ENCODE results near the gene SUSD4.

GRCh38 chr1:223234170-223234514 is 129.8 kb downstream of the SUSD4 start:
- TF ChIP-seq, protein P1, sequence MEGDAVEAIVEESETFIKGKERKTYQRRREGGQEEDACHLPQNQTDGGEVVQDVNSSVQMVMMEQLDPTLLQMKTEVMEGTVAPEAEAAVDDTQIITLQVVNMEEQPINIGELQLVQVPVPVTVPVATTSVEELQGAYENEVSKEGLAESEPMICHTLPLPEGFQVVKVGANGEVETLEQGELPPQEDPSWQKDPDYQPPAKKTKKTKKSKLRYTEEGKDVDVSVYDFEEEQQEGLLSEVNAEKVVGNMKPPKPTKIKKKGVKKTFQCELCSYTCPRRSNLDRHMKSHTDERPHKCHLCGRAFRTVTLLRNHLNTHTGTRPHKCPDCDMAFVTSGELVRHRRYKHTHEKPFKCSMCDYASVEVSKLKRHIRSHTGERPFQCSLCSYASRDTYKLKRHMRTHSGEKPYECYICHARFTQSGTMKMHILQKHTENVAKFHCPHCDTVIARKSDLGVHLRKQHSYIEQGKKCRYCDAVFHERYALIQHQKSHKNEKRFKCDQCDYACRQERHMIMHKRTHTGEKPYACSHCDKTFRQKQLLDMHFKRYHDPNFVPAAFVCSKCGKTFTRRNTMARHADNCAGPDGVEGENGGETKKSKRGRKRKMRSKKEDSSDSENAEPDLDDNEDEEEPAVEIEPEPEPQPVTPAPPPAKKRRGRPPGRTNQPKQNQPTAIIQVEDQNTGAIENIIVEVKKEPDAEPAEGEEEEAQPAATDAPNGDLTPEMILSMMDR (IDR thresholded peaks at IDR 0.05): no peak
- TF ChIP-seq POLR2A (IDR thresholded peaks at IDR 0.05) (no peak), POLR2AphosphoS5 (IDR thresholded peaks at IDR 0.05) (no peak)

Measured in prostate gland (tissue), 2 donors.